ENCODE results near the gene BRINP3.
A peak's percentile ranks its signal among the peaks of the same experiment; 100 is the strongest.
"Not testable (repeated sequence)": the region's sequence is repeated elsewhere in the genome, so short reads cannot be mapped to it uniquely, and the experiment has no call there.

Gene BRINP3

DNA sequence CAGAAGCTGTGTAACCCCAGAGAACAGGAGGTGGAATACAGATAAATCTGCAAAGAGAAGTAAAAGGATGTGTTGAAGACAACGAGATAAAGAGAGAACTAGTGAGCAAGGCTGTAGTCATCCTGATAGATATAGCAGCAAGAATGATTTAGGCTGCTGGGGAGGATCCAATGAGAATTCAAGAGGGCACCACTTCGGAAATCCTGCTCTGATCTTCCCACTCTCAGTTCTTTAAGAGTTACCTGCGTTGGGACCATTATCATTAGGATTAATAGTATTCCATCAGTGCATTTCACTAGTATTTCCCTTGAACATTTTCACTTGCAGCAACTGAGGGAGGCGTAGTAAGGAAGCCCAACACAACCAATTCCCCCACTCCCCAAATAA, at the start of gene BRINP3:
TSS of gene BRINP3 (minus strand) at position 103 of the 387 bp plus-strand sequence.
- no peak for DNase-seq (ENCODE audit: low read depth)

DNA sequence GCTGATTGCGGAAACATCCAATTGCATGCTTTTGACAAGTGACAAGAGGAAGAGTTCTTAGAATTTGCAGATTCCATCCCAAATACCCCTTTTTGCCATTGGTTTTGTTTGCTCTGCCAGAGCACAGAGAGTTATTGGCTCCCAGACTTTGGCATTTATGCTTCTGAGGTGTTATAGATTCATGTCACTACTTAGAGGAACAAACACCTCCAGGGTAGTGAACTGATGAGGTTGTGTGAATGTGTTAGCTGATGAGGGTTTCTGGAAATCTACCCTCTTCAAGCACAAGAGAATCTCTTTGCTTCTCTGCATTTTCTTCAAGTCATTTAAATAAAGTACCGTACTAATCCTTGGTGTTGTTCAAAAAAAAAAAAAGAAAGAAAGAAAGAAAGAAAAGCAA, 33.9 kb upstream of the BRINP3 start:
- DNase-seq (ENCODE audit: low read depth) = no peak

DNA sequence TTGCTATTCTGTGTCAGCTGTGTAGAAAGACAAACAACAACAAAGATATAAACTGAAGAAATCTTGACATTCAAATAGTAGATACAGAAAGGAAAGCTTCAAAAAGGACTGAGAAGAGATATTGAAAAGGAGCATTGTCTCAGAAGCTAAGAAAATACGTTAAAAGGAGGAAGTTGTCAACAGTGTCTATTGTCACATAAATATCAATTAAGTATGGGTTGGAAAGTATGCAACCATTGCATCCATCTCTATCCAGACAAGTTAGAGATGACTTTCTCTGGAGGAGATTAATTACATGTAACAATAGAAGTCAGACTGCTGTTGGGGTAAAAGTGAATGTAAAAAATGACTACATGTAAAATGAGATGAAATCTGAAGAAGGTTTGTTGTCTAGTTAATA, 29.7 kb upstream of the BRINP3 start:
- no peak for DNase-seq (ENCODE audit: low read depth)

DNA sequence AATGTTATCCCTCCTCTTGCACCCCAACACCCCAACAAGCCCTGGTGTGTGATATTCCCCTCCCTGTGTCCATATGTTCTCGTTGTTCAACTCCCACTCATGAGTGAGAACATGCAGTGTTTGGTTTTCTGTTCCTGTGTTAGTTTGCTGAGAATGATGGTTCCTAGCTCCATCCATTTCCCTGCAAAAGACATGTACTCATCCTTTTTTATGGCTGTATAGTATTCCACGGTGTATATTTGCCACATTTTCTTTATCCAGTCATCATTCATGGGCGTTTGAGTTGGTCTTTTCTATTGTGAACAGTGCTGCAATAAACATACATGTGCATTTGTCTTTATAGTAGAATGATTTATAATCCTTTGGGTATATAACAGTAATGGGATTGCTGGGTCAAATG, 26.9 kb upstream of the BRINP3 start:
- not testable (repeated sequence) for DNase-seq (ENCODE audit: low read depth)

DNA sequence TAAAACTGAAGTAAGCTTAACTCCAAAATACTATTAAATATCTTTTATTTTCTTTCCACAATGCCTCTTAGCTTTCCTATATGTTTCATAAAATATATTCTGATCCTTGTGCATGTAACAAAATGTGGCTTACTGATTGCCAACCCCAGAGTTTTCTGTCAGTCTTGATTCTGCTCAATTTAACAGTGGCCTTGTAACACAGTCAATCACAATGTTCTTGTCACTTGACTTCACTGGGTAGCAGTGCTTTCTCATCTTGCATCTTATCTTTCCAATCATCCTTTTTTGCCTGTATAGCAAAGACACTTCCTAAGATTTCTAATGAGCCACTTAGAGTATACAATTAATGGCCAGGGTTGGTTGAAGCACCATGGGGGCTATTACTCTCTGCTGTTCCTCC, 19.9 kb upstream of the BRINP3 start:
- DNase-seq (ENCODE audit: low read depth) = no peak

DNA sequence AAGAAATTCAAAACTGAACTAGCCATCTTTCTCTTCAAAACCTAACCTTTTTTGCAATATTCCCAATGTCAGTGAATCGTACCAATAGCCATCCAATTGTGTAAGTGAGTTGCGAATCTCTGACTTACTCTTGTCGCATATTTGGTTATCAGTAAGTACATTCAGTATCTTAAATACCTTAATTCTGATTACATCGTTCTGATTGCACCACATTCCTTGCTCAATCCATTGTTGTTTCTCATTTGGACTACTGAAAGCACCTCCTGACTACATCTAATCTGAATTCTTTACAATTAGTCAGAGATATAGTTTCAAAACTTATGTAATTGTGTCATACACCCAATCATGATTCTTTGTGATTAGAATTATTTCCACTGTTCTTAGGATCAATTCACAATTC, 16.8 kb upstream of the BRINP3 start:
- peak; percentile 58 for DNase-seq (ENCODE audit: low read depth)

DNA sequence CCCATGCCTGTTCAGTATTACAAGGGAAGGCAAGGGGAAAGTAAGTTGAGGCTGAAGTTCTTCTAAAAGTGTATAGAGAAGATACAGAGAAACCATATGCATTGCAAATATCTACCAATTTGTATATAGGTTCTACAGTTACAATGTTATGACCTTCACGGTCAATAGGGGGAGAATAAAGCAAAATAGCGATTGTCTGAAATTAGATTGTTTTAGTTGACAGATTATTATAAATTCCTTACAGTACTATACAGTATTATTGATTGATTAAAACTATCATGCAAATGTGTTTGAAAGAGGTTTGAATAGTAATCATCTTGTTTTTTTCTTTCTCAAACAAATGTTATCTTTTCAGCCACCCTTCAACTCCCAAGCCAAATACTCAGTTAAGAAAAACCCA, 13.7 kb upstream of the BRINP3 start:
- no peak for DNase-seq (ENCODE audit: low read depth)

DNA sequence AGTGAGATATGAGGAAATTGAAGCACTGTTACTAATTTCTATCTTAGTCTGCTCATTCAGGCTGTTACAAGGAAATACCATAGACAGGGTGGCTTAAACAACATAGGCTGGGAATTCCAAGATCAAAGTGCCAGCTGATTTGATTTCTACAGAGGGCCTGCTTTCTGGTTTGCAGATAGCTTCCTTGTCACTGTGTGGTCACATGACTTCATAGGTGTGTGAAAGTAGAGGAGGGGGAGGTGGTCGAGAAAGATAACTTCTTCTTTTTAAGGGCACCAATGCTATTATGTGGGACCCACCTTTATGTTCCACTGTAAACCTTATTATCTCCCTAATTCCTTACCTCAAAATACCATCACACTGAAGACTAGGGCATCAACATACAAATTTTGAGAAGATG, 6.4 kb upstream of the BRINP3 start:
- no peak for DNase-seq (ENCODE audit: low read depth)

DNA sequence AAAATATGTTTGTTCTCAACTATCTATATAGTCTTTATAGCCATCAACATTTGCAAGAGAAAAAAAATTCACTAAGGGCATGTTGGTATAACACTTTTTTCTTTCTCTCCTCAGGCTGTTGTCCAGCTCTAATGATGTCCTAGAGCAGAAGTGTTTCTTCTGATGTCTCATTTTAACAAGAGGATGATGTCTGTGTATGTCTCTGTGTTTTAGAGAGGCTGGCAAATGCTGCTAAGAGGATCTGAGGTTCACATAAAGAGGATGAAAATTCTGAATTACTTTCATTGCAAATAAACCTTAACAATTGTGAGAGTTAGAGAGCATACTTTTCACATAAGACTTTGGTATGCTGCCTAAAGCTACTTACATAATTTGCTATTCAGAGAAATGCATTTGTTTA, 2.6 kb upstream of the BRINP3 start:
- DNase-seq (ENCODE audit: low read depth) = no peak

DNA sequence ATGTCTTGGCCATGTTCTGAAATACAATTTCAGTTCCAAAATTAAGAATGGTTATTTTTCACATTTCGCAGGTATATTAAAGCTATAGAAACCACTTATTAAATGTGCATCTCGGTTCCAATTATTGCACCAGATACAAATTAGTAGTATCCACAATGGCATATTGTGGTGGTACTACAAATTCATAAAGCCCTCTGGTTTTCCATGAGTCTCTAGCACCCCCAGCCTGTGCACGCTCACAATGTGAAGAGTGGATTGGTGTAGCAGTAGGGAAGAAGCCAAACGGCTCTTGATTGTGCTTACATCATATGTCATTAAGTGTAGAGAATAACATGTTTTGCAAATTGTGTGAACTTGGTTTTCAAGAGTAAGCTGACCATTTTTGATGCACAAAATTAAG, 1.9 kb upstream of the BRINP3 start:
- no peak for DNase-seq (ENCODE audit: low read depth)

DNA sequence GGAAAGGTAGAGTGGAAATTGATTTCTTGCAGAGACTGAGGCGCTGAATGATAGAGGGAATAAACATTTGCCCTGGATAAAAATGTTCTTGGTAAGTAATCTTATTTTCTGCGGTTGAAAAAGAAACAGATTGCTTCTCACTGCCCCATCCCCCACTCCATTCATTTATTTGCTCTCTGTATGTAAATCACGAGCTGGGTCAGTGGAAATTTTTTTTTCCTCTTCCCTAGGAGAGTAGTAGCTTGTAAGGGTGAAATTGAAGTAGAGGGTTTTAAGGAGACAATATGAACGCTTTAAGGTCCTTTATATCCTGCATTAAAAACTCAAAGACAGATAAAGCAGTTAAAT, 1.4 kb upstream of the BRINP3 start:
- no peak for DNase-seq (ENCODE audit: low read depth)

DNA sequence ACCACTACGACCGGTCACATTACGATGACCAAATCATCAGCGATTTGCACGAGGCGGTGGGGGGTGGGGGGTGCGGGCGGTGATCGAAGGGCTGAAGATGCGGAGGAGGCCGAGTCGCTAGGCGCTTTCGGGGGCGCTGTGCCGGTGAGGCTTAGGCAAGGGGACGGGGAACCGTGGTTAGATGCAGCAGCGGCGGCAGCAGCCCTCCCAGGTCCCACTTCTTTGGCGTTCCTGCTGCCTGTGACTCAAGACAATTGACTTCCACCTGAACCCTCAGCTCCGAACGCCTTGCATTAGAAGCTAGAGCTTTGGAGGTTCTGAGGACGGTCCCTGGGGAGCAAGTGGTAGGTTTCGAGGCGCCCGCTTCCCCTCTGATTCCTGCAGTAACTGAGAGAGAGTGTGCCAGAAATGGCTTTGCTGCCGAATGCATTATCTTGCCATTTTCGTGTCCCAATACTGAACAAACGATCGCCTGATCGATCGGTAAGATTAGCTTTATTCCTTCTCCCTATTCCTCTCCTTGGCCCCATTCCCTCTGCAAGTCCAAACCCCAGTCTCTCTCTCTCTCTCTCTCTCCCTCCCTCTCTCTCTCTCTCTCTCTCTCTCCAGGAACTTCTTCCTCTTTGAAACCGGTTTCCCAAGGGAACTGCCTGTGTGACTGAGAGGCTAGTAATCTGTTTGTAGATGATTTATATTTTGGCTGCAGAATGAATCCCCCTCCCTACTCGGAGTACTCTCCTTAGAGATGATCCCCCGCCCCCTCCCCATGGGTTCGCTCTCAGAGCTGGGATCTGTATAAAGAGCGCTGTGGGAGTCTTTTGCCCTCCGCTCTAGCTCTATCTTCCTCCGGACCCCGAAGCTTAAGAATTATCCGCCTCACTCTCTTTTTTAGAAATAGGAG, 735 bp upstream of the BRINP3 start:
- peak; percentile 44 for DNase-seq (ENCODE audit: low read depth)

DNA sequence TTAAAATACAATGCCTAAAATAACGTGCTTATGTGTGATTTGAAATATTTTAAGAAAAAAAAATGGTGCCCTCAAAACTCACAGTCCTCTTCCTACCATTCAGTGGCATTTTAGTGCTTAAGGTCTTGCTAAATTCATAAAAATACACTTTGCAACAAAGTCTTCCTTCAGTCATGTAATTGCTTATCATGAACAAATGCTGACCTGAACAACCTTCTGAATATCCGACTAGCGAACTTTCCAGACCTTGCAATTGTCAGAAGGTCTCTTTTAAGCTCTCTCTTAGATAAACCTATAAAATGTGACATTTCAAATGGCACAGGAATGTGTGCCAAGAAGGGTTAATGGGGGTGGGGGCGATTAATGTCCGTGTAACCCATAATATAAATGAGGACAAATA, 858 bp downstream of the BRINP3 start:
- DNase-seq (ENCODE audit: low read depth) = no peak

DNA sequence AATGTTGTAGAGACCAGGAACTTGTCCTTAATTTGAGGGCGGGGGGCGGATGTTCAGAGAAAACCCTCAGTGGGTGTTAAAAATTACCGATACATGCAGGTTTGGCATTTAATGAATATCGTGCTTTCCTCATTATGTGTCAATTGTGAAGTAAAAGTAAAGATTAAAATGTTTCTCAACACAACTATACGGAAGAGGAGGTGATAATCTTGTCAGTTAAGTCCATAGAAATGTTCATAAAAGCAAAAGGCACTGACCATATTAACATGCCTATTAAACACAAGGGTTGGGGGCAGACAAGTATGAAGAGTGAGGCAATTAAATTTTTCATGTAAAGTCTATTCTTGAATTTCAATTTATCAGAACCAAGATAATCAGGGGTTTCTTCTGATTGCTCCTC, 1.3 kb downstream of the BRINP3 start:
- no peak for DNase-seq (ENCODE audit: low read depth)

DNA sequence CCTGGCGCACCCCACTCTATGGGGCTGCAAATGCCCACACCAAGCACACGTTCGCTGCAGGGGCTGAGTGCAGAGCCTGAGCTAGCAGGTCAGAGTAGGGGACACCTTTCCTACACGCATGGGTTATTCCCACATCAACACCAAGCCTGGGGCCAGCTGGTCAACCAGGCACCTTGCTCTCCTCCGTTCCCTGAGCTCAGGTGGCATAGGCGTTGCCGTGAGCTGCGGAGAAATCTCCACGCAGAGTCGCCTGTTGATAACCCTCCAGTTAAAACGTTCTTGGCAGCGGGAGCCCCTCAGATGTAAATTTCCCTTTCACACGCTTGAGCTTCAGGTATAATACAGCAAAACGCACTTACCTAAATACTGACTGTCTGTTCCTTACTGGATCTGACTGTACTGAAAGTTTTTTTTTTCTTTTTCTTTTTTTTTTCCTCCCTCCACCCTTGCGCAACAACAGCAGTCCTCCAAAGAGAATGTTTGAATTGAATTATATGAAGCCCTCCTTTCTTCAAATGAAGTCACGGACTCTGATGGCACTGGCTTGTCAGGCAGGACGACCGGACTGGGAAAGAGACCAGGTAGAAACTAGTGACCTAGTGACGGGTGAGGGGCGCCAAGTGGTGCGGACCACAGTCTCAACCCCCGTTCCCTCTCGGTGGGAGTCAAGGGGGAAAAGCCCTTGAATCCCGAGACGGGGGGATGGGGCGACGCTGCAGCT, 2.1 kb downstream of the BRINP3 start:
- DNase-seq (ENCODE audit: low read depth) = no peak

DNA sequence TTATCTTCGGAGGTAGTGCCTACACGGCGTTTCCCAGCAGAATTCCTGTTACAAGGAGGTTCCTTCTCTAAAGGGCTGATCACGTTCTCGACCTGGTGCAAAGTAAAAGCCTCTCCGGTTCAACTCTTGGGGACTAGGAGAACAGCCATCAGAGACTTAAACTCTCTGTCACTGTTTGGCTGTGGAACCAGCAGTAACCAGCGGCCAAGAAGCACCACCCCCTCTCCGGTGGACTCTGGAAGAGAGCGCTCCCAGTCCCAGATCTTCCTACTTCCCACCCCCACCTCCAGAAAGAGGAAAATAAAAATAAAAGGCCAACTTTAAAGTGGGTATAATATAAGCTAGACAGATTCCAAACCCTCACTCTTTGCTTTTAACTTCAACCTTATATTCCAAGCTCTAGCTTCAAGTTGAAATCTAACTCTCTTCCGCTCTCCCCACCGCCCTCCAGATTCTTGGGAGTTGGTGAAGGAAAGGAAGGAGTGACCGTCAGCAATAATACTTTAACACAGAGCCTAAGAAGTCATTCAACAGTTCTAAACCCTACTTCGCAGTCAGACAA, 2.9 kb downstream of the BRINP3 start:
- no peak for DNase-seq (ENCODE audit: low read depth)

DNA sequence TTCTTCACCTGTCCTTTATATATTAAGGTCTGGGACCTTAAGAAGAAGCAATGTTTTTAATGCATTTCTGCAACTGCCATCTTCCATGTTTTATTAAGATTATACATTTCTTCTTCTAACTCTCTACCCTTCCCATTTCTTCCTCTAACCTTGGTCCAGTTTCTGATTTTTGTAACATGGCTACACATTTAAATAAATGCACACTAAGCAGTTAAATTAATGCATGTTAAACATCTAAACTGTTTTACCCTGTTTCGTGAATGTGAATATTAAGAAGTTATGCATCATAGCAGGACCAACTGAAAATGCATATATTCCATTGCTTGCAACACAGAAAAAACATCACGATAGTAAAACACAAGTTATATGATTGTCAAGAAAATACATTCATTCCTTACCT, 3.7 kb downstream of the BRINP3 start:
- no peak for DNase-seq (ENCODE audit: low read depth)

DNA sequence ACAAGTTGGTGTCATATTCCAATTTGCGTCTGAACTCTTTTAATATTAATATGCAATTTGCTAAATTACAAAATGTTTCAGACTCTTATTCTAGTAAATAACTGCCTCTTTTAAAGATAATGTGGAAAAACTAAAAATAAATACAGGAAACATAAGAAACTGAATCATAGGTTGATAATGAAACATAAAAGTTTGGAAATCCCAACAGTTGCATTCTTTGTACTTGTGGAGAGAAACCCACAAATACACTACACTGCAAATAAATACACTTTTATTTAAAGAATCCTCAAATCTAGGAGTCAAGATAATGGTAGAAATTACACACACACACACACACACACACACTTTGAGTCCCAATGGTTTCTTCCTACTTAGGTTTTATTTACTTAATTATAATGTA, 5.2 kb downstream of the BRINP3 start:
- no peak for DNase-seq (ENCODE audit: low read depth)

DNA sequence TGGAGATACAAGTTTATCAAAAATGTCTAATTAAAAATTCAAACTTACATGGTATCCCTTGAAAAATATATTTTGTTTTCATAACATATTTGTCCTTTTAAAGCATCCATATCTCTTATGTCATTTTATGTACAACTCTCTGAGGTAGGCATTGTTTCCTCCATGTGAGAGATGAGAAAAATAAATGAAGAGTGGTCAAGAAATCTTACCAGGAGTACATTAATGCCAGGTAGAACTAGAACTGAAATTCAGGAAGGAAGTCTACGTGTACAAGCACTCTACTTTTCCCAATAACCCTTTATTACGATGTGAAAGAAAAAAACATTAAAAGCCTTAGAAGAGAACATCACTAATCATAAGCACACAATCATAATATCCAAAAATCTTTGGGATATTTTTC, 5.6 kb downstream of the BRINP3 start:
- DNase-seq (ENCODE audit: low read depth) = no peak

DNA sequence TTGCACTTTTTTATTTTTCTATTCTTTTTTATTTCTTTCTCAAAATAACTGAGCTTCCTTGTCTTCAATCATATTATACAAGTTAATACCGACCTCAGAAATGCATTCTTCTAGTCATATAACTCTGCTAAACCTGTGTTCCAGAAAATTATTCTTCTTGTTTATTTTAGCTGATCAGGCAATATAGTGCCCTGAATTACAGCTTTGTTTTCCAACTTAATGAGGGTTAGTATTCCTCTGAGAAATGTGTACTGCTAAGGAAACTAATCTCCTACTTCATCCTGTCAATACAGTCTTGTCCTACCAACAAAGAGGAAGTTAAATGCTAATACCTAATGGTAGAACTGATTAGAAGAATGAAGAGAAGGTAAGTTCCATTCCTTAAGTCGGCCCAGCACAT, 13.0 kb downstream of the BRINP3 start:
- DNase-seq (ENCODE audit: low read depth) = no peak

DNA sequence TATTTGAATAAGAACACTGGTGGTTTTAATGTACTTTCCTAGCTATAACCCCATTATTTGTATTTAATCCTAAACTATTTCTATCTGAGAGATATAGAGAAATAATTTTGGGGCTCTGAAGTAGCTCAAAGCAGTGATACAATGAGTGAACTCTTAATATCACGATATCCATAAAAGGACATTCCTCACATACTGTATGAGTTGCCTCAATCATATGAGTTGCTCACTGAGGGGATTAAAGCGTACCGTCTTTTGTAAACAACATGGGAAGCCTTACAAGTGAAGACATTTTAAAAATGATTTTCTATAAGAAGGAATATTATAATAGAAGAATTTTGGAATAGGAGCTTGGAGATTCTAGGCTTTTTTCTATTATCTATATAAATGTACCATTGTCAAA, 21.5 kb downstream of the BRINP3 start:
- DNase-seq (ENCODE audit: low read depth) = no peak

DNA sequence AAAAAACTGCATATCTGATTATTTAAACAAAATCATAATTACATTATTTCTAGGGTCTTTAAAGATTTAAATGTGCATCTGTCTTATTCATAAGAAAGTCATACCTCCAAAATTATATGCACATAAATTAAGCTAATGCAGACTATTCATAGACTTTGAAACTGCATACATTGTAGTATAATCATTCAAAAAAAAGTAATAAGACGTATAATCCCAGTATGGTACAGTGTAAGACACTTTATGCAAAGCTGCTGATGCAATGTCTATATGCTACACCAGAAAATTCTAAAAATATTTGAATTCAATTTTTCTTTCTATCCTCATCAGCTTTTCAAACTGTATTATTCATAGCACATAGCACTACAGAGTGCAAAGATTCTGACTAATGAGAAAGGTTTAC, 22.0 kb downstream of the BRINP3 start:
- no peak for DNase-seq (ENCODE audit: low read depth)

DNA sequence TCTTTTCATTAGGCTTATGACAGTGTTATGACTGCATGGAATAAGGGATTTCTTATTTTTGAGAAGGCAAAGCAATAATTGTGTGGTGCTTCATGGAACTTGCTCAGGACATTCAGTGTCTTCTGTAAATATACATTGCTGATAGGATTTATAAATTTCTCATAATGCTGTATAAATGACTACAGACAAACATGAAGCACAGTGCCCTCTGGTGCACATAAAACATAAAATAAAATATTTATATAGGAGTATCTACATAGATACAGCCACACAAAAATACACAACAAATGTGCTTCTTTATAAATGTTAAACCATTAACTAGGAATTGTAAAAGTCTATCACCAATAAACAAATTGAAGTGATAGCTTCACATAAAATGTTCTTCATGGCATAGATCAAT, 24.1 kb downstream of the BRINP3 start:
- no peak for DNase-seq (ENCODE audit: low read depth)
